SKM-1 (cell line): Measurements from ENCODE around the gene DYNLL1.
"Not testable (repeated sequence)": the region's sequence is repeated elsewhere in the genome, so short reads cannot be mapped to it uniquely, and the experiment has no call there.

Experiments
- DNase-seq: peaks from one replicate; lab custom pipeline; 2025; ENCODE audit not compliant: unreplicated experiment; lab: John Stamatoyannopoulos, UW

Gene DYNLL1

GRCh38 chr12:120473807-120474615, 21.9 kb upstream of the DYNLL1 start:
- no peak for DNase-seq

- no peak for DNase-seq
Measured at GRCh38 chr12:120474616-120474960, 21.3 kb upstream of the DYNLL1 start.

GRCh38 chr12:120475643-120476042, 20.3 kb upstream of the DYNLL1 start:
- no peak for DNase-seq

GRCh38 chr12:120479458-120479857, 16.5 kb upstream of the DYNLL1 start:
- DNase-seq, result no peak

- DNase-seq, result no peak
Measured at GRCh38 chr12:120480211-120480610, 15.7 kb upstream of the DYNLL1 start.

GRCh38 chr12:120481022-120481767, 14.7 kb upstream of the DYNLL1 start:
- DNase-seq, result no peak

- DNase-seq, result no peak
Measured at GRCh38 chr12:120483621-120484020, 12.3 kb upstream of the DYNLL1 start.

GRCh38 chr12:120485961-120486881, 9.7 kb upstream of the DYNLL1 start:
- no peak for DNase-seq

GRCh38 chr12:120487552-120487951, 8.4 kb upstream of the DYNLL1 start:
- not testable (repeated sequence) for DNase-seq

GRCh38 chr12:120488057-120488640, 7.8 kb upstream of the DYNLL1 start:
- no peak for DNase-seq

- no peak for DNase-seq
Measured at GRCh38 chr12:120489018-120489417, 6.9 kb upstream of the DYNLL1 start.

GRCh38 chr12:120490325-120490724, 5.6 kb upstream of the DYNLL1 start:
- no peak for DNase-seq

GRCh38 chr12:120490833-120491512, 4.9 kb upstream of the DYNLL1 start:
- no peak for DNase-seq

- DNase-seq, result no peak
Measured at GRCh38 chr12:120495186-120495730, 655 bp upstream of the DYNLL1 start.

- DNase-seq, result no peak
Measured at GRCh38 chr12:120496413-120497340, 764 bp downstream of the DYNLL1 start.

- DNase-seq, result no peak
Measured at GRCh38 chr12:120497524-120498150, 1.7 kb downstream of the DYNLL1 start.

GRCh38 chr12:120498870-120499515, 3.1 kb downstream of the DYNLL1 start:
- no peak for DNase-seq

GRCh38 chr12:120500581-120500980, 4.7 kb downstream of the DYNLL1 start:
- no peak for DNase-seq
